Embryonic facial prominence (tissue), 1 donor: ENCODE measurements around the gene EYA3.
A peak's percentile ranks its signal among the peaks of the same experiment; 100 is the strongest.

Experiments
- DNase-seq: peaks from one replicate; pipeline ENCODE4 v3.0.0-alpha.2; 2016; ENCODE audit errors: extremely low spot score

The EYA3 gene, protein sequence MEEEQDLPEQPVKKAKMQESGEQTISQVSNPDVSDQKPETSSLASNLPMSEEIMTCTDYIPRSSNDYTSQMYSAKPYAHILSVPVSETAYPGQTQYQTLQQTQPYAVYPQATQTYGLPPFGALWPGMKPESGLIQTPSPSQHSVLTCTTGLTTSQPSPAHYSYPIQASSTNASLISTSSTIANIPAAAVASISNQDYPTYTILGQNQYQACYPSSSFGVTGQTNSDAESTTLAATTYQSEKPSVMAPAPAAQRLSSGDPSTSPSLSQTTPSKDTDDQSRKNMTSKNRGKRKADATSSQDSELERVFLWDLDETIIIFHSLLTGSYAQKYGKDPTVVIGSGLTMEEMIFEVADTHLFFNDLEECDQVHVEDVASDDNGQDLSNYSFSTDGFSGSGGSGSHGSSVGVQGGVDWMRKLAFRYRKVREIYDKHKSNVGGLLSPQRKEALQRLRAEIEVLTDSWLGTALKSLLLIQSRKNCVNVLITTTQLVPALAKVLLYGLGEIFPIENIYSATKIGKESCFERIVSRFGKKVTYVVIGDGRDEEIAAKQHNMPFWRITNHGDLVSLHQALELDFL

DNA sequence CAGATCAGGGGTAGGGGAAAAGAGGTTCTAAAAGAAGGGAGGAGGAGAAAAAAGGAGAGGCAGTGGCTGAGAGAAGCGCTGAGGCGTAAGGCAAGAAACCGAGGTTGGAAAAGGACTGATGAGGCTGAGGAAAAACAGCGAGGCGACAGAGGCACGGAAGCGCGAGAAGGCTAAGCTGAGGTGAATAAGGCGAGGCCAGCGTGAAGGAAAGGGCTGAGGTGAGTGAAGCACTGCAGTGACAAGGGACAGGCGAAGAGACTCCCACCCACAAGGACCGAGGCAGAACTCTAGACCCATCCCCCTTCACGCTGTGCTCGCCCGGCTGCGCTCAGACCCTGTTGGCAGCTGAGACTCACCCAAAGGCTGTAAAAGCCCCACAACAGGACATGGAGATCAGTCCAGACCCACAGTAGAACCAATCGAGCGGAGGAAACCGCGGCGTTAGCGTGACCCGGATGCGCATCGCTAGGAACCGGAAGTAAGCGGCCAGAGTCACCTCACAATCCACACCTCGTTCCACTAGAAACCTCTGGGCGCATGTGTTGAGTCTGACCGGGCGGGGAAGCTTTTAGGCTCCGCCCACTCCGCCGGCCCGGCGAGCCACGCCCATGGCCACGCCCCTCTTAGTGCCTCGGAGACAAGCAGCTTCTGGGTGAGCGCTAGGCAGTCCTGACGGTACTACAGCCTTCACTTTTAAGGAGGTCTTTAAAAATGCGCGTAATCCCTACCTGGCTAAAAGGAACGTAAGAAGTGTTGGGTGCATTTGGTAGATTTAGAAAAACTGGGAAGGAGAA is at the start of gene EYA3:
Gene EYA3 (minus strand): TSS at position 443 of the 794 bp plus-strand sequence. CDS start 30,584 bp downstream, outside the sequence.
- DNase-seq = peak; percentile 93

DNA sequence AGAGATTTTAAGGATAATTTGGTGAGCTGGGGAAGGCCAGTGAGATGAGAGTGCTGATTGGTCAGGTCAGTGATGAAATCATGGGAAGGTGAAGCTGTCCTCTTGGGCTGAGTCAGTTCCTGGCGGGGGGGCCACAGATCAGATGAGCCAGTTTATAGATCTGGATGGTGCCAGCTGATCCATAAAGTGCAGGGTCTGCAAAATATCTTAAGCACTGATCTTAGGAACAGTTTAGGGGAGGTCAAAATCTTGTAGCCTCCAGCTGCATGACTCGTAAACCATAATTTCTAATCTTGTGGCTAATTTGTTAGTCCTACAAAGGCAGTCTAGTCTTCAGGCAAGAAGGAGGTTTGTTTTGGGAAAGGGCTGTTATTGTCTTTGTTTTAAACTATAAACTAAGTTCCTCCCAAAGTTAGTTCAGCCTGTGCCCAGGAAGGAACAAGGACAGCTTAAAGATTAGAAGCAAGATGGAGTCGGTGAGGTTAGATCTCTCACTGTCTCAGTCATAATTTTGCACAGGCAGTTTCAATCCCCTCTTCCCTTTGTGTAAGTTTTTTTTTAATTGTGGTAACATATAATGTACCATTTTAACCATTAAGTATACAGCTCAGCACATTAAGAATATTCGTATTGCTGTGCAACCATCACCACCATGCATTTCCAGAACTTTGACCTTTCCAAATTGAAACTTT is 48.7 kb upstream of the EYA3 start:
- DNase-seq = no peak

DNA sequence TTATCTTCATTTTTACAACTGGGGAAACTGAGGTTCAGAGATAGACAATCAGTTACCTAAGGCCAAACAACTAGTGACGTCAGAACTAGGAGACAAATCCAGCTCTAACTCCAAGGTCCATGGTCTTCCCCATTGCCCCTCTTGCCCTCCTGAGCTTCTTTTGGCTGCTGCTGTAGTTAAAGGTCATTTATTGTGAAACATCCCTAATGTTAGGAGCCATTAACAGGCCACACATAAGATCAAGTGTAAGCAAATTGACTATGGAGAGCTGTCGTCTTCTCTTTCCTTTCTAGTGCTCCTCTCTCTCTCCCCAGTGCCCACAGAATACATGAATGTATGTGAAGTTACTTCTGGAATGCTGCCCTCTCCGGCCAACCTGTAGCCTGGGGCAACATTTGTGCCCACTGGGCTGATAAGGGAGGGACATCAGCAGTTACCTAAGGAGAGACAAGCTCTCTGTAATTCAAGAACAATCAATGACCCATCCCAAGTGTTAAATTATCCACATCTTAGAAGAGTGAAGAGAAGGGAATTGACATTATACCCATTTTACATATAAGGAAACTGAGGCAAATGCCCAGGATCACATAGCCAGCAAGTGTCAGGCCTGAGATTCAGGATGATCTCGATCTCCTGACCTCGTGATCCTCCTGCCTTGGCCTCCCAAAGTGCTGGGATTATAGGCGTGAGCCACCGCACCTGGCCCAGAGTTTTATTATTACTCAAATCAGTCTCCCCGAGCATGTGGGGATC is 47.9 kb upstream of the EYA3 start:
- no peak for DNase-seq

DNA sequence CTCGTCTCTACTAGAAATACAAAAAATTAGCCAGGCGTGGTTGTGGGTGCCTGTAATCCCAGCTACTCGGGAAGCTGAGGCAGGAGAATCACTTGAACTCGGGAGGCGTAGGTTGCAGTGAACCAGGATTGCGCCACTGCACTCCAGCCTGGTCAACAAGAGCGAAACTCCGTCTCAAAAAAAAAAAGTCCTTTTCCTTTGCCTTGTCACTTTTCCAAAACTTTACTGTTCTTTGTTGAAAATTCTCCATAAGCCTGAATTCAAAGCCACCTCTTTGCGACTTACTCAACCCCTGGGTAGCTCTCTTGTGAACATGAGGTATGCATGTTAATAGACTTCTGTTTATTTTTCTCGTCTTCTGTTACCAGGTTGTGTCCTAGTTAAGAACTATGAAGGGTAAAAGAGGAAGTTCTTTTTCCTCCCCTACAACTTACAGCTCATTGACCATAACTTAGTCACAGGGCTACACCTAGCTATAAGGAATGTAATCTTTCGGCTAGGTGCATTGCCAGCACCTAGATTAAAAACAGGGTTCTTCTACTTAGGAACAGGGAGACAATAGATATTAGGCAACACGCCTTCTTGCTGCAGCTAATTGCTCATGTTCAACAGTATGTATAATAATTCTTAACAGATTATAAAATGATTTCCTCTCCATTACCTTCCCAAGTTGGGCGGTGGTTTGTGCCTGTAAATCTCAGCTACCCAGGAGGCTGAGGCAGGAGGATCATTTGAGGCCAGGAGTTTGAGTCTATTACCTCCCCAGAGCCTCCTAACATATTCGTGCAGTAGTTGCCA is 47.2 kb upstream of the EYA3 start:
- DNase-seq = no peak

DNA sequence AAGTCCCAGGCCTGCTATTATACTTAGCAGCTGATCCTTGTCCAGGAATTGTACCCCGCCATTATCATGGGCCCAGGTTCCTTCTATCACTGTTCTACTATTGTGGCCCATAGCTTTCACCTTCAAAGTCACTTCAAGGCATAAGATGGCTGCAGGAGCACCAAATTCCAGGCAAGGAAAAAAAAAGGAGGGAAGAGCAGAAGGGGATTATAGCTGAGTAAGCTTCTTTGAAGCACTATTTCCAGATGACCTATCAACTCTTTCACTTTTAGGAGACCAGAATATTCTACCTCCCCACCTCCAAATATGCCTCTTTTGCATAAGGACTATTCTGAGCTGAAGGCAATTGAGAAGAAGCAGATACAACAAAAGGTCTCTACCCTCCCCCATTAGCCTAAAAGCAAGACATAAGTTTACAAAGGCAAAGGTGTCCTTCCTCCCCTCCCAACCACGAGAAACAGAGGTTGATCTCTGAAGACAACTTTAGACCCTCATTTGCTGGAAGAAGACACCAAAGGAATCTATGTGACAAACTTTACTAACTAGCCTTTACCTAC is 46.3 kb upstream of the EYA3 start:
- DNase-seq = no peak

DNA sequence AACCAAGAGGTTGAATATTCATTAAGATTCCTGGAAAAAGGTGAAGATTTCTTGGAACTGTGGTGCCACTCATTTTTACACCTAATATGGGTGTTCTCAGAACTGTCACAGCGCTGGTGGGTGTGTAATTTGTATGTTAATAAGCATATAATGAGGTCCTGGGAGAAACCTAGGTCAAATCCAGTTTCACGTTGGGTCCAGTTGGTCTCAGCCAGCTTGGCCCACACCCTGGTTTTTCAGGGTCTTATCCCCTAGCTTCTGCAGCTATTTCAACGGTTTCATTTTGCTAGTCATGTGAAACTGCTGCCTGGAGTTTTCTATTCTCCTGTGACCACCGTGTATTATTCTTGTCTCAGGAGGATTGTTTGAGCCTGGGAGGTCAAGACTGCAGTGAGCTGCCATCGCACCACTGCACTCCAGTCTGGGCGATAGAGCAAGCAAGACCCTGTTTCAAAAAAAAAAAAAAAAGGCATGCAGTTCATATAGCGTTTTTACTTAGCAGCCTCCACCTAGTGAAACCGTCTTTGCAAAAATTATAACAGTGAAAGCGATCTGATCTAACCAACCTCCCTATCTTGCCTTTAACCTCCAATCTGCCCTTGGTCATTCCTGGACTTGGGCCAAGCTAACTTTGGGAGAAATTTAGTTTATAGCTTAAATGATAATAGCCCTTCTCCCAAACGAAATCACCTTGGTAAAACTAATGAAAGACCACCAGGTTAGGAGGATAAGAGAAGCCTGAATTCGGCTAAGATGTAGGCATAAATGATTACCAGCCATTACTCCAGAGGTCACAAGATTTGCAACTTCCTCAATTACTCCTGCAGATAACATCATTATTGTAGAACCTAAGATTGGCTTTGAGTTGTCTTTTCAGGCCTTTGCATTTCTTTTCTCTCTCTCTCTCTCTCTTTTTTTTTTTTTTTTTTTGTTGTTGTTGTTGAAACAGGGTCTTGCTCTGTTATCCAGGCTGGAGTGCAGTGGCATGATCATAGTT is 44.1 kb upstream of the EYA3 start:
- no peak for DNase-seq

DNA sequence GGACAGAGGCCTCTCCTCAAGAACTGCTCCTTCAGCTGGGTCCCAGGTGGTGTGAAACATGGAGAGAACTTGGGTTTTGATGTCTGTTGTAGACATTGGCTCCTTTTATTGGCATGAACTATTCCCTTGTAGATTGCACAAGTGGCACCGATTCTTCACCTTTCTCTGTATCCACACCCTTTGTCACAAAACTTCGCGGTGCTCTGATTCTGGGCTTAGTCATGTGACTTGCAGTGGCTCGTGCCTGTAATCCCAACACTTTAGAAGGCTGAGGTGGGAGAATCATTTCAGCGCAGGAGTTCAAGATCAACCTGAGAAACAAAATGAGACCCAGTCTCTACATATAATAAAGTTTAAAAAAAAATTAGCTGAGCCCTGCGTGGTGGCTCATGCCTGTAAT is 42.5 kb upstream of the EYA3 start:
- no peak for DNase-seq

DNA sequence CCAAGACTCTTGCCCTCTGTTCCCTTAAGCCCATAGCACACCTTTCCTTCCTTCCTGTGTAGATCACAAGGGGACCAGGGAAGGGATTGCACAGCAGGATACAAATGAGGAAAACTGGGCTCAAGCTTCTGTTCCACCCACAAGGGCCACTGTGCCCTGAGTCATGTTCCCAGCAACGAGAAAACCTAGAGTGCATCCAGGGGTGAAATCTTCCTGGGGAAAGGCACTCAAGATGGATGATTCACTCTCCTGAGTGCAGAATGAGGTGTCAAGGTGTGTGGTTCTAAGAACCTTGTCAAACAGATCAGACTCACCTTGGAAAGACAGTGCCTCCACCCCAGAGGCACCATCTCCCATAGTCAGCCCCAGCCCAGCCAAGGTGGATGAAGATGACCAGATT is 40.7 kb upstream of the EYA3 start:
- no peak for DNase-seq

DNA sequence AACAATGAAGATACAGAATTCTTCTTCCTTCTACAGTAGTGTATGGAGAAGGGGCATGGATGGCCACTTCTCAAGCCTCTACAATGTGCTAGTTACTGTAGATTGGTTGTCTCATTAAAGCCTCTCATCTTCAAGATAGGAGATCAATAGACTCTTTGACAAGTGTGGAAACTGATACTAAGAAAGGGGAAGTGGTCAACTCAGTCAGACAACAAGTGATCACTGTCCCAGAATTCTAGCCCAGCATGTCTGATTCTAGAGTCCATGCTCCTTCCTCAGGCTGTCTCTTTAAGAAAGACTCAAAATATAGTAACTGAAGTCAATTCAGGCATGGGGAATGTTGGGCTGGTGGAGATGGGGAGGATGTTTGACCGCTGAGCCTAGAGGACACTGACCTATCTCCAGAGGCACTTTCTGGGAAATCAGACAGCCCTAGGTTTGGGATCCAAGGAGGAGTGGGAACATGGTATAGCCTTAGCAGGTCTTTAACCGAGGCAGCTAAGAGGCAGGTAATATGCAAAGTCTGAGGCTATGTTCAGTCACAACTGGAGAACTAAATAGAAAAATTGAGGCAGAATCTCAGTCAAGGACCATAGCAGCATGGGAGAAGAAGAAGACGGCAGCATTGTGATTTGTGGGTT is 39.3 kb upstream of the EYA3 start:
- DNase-seq = no peak

DNA sequence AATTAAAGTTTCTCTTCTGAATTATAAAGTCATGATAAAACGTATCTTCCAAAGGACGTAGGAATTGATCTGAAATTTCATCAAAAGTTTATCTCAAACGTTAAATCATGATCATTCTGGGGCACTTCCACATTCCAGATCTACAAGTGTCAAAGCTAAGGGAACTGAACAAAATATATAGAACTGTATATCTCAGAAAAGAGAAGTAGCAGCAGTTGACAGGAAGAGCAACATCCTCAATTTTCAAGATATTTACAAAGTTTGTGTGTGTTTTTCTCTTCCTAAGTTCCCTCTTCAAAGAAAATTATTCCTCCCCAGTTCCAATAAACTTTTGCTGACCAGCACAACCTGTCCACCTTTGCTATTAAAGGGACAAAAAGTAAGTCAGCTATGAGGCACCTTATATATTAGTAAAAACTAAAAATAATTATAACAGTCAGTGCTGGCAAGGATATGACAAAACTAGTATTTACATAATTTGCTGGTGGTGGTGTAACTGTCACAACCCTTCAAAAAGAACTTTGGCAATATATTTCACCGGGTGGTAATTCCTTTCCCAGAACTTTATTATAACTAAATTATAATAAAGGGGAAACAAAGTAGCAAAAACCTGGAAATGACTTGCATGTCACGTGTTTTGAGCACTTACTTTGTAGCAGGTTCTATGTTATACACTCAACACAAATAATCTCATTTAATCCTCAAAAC is 38.5 kb upstream of the EYA3 start:
- no peak for DNase-seq

DNA sequence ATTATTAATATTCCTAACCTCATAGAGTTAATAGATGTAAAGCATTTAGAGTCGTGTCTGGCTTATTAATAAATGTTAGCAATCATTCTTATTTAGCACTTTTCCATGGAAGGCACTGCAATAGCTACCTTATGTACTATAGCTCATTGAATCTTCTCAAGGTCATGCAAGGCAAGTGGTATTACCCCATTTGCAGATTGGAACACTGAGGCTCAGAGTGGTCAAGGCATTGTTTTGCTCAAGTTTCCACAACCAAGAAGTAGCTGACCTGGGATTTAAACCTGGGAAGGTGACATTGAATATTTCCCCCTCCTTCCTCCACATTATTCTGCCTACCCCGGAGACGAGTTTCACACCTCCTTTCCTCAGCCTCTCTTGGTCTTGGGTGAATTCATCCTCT is 37.8 kb upstream of the EYA3 start:
- DNase-seq = no peak

DNA sequence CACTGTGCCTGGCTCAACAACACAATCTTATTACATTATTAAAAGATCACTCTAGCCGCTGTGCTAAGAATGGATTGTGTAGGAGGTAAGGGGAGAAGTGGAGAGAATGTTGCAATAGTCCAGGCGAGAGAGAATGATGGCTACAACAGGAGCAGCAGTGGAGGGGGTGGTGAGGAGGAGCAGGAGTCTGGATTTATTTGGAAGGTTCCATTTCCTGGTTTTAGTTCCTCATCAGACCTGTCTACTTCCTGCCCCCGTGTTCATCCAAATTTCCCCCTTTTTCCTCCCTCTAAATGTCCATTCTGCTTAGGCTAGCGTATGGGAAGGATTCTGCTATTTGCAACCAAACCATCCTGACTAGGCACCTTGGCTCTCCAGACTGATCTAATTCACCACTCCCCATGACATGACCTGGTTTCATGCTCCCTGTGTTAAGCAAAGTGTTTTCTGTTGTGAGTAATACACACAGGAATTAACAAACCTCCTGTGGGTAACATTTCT is 35.1 kb upstream of the EYA3 start:
- DNase-seq = no peak

DNA sequence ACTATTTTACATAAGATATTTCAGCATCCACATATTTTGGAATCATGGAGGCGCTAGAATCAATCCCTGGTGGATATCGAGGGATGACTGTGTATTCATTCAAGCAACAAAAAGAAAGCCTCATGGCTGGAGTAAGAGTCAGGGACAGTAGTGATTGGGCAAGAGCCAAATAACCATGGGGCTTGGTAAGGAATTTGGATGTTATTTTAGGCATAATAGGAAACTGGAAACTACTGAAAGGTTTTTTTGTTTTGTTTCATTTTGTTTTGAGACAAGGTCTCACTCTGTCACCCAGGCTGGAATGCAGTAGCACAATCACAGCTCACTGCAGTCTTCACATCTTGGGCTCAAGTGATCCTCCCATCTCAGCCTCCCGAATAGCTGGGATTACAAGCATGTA is 33.8 kb upstream of the EYA3 start:
- DNase-seq = no peak

DNA sequence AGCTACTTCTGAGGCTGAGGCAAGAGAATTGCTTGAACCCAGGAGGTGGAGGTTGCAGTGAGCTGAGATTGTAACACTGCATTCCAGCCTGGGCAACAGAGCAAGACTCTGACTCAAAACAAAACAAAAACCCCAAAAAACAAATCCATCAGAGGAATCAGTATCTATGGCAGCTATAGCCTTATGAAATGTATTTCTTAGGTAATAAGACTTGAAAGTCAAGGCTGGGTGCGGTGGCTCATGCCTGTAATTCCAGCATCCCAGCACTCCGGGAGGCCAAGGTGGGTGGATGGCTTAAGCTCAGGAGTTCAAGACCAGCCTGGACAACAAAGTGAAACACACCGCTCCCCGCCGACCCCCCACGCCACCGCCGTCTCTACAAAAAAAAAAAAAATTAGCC is 31.1 kb upstream of the EYA3 start:
- DNase-seq = no peak

DNA sequence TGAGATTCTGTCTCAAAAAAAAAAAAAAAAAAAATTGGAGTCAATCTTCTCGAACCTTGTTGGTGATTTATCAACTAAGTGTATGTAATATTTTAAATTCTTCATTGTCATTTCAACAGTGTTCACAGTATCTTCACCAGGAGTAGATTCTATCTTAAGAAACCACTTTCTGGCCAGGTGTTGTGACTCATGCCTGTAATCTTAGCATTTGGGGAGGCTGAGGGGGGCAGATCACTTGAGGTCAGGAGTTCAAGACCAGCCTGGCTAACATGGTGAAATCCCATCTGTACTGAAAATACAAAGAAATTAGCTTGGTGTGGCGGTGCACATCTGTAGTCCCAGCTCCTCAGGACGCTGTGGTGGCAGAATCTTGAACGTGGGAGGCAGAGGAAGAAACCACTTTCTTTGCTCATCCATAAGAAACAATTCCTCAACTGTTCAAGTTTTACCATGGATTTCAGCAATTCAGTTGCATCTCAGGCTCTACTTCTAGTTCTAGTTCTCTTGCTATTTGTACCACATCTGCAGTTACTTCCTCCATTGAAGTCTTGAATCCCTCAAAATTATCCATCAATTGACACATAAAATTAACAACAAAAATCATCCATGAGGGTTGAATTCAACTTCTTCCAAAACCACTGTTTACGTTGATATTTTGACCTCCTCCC is 30.4 kb upstream of the EYA3 start:
- DNase-seq = no peak

DNA sequence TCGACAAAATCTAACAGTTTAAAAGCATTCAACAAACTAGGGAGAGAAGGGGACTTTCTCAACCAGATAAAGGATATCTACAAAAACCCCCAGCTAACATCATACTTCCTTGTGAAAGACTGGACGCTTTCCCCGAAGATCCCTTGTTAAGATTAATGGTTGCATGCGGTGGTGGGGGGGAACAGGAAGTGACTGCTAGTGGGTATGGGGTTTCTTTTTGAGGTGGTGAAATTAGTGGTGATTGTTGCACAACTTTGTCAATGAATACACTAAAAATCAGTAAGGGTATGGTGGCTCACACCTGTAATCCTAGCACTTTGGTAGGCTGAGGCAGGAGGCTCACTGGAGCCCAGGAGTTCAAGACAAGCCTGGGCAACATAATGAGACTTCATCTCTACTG is 26.9 kb upstream of the EYA3 start:
- DNase-seq = no peak

DNA sequence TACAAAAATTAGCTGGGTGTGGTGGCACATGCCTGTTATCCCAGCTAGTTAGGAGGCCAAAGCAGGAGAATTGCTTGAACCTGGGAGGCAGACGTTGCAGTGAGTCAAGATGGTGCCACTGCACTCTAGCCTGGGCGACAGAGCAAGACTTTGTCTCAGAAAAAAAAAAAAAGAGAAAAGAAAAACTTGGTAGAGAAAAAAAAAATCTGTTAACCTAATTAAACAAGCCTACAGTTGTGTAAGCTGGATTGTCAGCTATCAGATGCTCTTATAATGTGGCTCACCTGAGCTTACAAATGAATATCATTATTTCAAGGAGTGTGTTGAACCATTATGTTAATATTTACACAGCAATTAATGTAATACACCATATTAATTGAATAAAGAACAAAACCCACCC is 26.4 kb upstream of the EYA3 start:
- no peak for DNase-seq
